ENCODE data around the gene PKIG. TPM values are rescaled to one million over a fixed set of nuclear protein-coding genes. Genes with fewer than 3 reads are reported as not detected.

The PKIG gene
- total and polyA plus RNA-seq, 11 donors: 155 to 286 (median 200) TPM

GRCh38 chr20:44618318-44618731 lies 35.9 kb downstream of the PKIG start:
- H3K4me1 ChIP-seq: peaks cover 13 to 63% (median 42%) of the 10 kb centered on the region in 12 donors
- TF ChIP-seq, protein P1, sequence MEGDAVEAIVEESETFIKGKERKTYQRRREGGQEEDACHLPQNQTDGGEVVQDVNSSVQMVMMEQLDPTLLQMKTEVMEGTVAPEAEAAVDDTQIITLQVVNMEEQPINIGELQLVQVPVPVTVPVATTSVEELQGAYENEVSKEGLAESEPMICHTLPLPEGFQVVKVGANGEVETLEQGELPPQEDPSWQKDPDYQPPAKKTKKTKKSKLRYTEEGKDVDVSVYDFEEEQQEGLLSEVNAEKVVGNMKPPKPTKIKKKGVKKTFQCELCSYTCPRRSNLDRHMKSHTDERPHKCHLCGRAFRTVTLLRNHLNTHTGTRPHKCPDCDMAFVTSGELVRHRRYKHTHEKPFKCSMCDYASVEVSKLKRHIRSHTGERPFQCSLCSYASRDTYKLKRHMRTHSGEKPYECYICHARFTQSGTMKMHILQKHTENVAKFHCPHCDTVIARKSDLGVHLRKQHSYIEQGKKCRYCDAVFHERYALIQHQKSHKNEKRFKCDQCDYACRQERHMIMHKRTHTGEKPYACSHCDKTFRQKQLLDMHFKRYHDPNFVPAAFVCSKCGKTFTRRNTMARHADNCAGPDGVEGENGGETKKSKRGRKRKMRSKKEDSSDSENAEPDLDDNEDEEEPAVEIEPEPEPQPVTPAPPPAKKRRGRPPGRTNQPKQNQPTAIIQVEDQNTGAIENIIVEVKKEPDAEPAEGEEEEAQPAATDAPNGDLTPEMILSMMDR (IDR thresholded peaks at IDR 0.05): no peak
- no peak for TF ChIP-seq POLR2A (IDR thresholded peaks at IDR 0.05)
- no peaks in the 10 kb centered on the region for H3K27me3 ChIP-seq
- 57 to 73% (median 64%) methylated on average over 14 of the region's 14 CpGs for WGBS, 4 donors
- intact Hi-C loops (cut with DNase I): loop anchor here in 8 of 10 donors (5.0 to 10.0 kb wide), 8 partner anchors 34 to 404 kb away; partner anchors contain the start of genes OSER1 (in 2 of the 8), TTPAL (in 2 of the 8), ADA (in 1 of the 8) and FITM2 (in 1 of the 8)
- H3K4me3 ChIP-seq: no peak overlapping the region
- DNase-seq (peak in 2 of 5 donors; percentile 67 to 74), ATAC-seq (no peak)
- H3K27ac ChIP-seq: peak overlapping the region in 3 of 12 donors; percentile 26 to 50 (median 27)
- peaks cover 0 to 6% (median 0%) of the 10 kb centered on the region in 12 donors for H3K9me3 ChIP-seq
- peaks cover 0 to 99% (median 81%) of the 10 kb centered on the region in 9 donors for H3K36me3 ChIP-seq

DNA sequence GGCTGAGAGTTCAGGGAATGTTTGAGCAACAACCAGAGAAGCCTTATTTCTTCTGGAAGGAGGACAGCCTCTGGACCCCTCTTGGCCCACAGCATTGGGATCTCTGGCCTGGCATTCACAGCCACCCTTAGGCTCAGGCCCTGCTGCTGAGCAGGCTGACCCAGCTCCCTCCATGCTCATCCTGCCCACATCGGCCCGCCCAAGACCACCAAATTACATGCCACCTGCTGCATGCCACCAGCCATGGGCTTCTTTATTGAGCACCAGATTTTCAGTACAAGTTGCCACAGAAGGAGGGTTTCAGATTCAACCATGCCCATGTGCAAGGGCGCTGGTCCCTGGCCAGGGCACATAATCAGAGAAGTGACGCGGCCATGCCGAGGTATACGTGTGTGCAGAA lies 36.9 kb downstream of the PKIG start:
- 94 to 100% (median 97%) methylated on average over 5 to 7 of the region's 7 CpGs for WGBS, 4 donors
- Histone ChIP-seq H3K27me3 (no peaks in the 10 kb centered on the region), H3K9me3 (peaks cover 0 to 7% (median 0%) of the 10 kb centered on the region in 12 donors), H3K27ac (peak overlapping the region in 1 of 12 donors; percentile 5), H3K4me3 (no peak overlapping the region), H3K36me3 (peaks cover 0 to 96% (median 75%) of the 10 kb centered on the region in 9 donors), H3K4me1 (peaks cover 13 to 54% (median 37%) of the 10 kb centered on the region in 12 donors)
- no peak for ATAC-seq
- DNase-seq: no peak
- intact Hi-C loops (cut with DNase I): loop anchor here in 8 of 10 donors (5.0 to 10.0 kb wide), 8 partner anchors 33 to 404 kb away; partner anchors contain the start of genes OSER1 (in 2 of the 8), TTPAL (in 2 of the 8), ADA (in 1 of the 8) and FITM2 (in 1 of the 8)
- no peak for TF ChIP-seq POLR2A (IDR thresholded peaks at IDR 0.05)
- TF ChIP-seq, protein P1 (IDR thresholded peaks at IDR 0.05): no peak

GRCh38 chr20:44620030-44620429 lies 37.7 kb downstream of the PKIG start:
- peak overlapping the region in 3 of 12 donors; percentile 4 to 5 (median 5) for H3K27ac ChIP-seq
- intact Hi-C loops (cut with DNase I): no loop called here
- H3K4me3 ChIP-seq: no peak overlapping the region
- peaks cover 0 to 96% (median 71%) of the 10 kb centered on the region in 9 donors for H3K36me3 ChIP-seq
- peaks cover 13 to 47% (median 30%) of the 10 kb centered on the region in 12 donors for H3K4me1 ChIP-seq
- H3K27me3 ChIP-seq: no peaks in the 10 kb centered on the region
- no peak for TF ChIP-seq POLR2A (IDR thresholded peaks at IDR 0.05)
- TF ChIP-seq, protein P1 (IDR thresholded peaks at IDR 0.05): no peak
- no peak for ATAC-seq
- 95 to 98% (median 97%) methylated on average over 5 of the region's 5 CpGs for WGBS, 4 donors
- peaks cover 0 to 7% (median 0%) of the 10 kb centered on the region in 12 donors for H3K9me3 ChIP-seq
- DNase-seq: no peak

GRCh38 chr20:44621325-44621724 lies 38.9 kb downstream of the PKIG start:
- no peak for TF ChIP-seq POLR2A (IDR thresholded peaks at IDR 0.05)
- TF ChIP-seq, protein P1 (IDR thresholded peaks at IDR 0.05): no peak
- Histone ChIP-seq H3K4me3 (no peak overlapping the region), H3K27ac (peak overlapping the region in 1 of 12 donors; percentile 0), H3K9me3 (peaks cover 0 to 7% (median 0%) of the 10 kb centered on the region in 12 donors), H3K4me1 (peaks cover 2 to 34% (median 17%) of the 10 kb centered on the region in 12 donors), H3K36me3 (peaks cover 0 to 96% (median 58%) of the 10 kb centered on the region in 9 donors), H3K27me3 (no peaks in the 10 kb centered on the region)
- DNase-seq (peak in 1 of 5 donors; percentile 10), ATAC-seq (no peak)
- WGBS, 4 donors: 92 to 97% (median 97%) methylated on average over 5 of the region's 5 CpGs
- intact Hi-C loops (cut with DNase I): no loop called here

Data from heart left ventricle (tissue), 16 donors.